Lower leg skin (tissue), 4 donors: ENCODE measurements around the gene APC. TPM values are rescaled to one million over a fixed set of nuclear protein-coding genes. Genes with fewer than 3 reads are reported as not detected.

Source experiments
- DNase-seq, 2 donors: peaks; one replicate each; pipeline ENCODE4 v3.0.0-alpha.2; 2019; ENCODE audit warnings: low spot score in 2 of 2
- H3K4me3 ChIP-seq: fragments of 200-600 bp; sonication (generic); 2 replicates; pipeline ENCODE4 v1.5.1; 2017; ENCODE audit warnings: mild to moderate bottlenecking, low read depth; ENCODE audit not compliant: poor library complexity, severe bottlenecking
- CTCF ChIP-seq, 3 donors: fragments of 450-650 bp; IDR thresholded peaks; one replicate each; pipeline ENCODE4 v1.5.1; 2016; ENCODE audit warnings: antibody characterized with exemption in 3 of 3, mild to moderate bottlenecking in 3 of 3, moderate library complexity in 2 of 3
- POLR2A ChIP-seq, 2 donors: fragments of 450-650 bp; IDR thresholded peaks; one replicate each; pipeline ENCODE4 v1.6.1; 2016 to 2017; ENCODE audit warnings: antibody characterized with exemption in 2 of 2, mild to moderate bottlenecking in 1 of 2, moderate library complexity in 1 of 2
- WGBS, 2 donors: methylation state at CpG; one replicate each; pipeline ENCODE4 v1.1.5; 2018; 5-methylcytosine and 5-hydroxymethylcytosine counted together
- intact Hi-C: fragments of 100-400 bp; cut with DNase I; formaldehyde crosslinking; loops from one replicate; pipeline ENCODE4 v1.15.0; 2023; ENCODE audit warnings: low total_unique reads
- total RNA-seq, 4 donors: library from RNA; depleted of rRNA; stranded (reverse); fragments of >200 nt; gene quantifications; one replicate each; pipeline ENCODE4 v1.1.0, GENCODE V29; 2016

APC gene
- total RNA-seq, 4 donors from 2014 or later: 52.6 to 82.8 (median 61.9) TPM

- intact Hi-C loops: loop anchor here (5.0 kb wide), 1 partner anchor 203 kb away; no protein-coding TSS in a partner anchor
- TF ChIP-seq CTCF (IDR thresholded peaks at IDR 0.05) (no peak), POLR2A (IDR thresholded peaks at IDR 0.05) (no peak)
- WGBS, 2 donors: 92 to 98% methylated on average over 2 of the region's 2 CpGs
- DNase-seq: no peak
- H3K4me3 ChIP-seq: no peak overlapping the region
Measured at GRCh38 chr5:112755703-112756102, 18.0 kb downstream of the APC start.

GRCh38 chr5:112757468-112758208 lies 20.0 kb downstream of the APC start:
- WGBS, 2 donors: 40% methylated on average over 3 of the region's 3 CpGs
- TF ChIP-seq CTCF (IDR thresholded peaks at IDR 0.05): peak in 1 of 3 donors; percentile 48
- no peak for TF ChIP-seq POLR2A (IDR thresholded peaks at IDR 0.05)
- no peak for DNase-seq
- H3K4me3 ChIP-seq: no peak overlapping the region
- intact Hi-C loops: loop anchor here (5.0 kb wide), 1 partner anchor 205 kb away; no protein-coding TSS in a partner anchor

GRCh38 chr5:112758676-112759075 lies 21.0 kb downstream of the APC start:
- intact Hi-C loops: loop anchor here (5.0 kb wide), 1 partner anchor 206 kb away; no protein-coding TSS in a partner anchor
- 88% methylated on average over 7 of the region's 7 CpGs for WGBS, 2 donors
- no peak overlapping the region for H3K4me3 ChIP-seq
- no peak for TF ChIP-seq POLR2A (IDR thresholded peaks at IDR 0.05)
- no peak for TF ChIP-seq CTCF (IDR thresholded peaks at IDR 0.05)
- no peak for DNase-seq

GRCh38 chr5:112762113-112762810 lies 24.6 kb downstream of the APC start:
- TF ChIP-seq CTCF (IDR thresholded peaks at IDR 0.05) (no peak), POLR2A (IDR thresholded peaks at IDR 0.05) (no peak)
- no peak for DNase-seq
- H3K4me3 ChIP-seq: no peak overlapping the region
- WGBS, 2 donors: 44 to 54% methylated on average over 1 of the region's 1 CpG
- intact Hi-C loops: no loop called here

GRCh38 chr5:112763165-112763564 lies 25.5 kb downstream of the APC start:
- 95 to 97% methylated on average over 1 of the region's 1 CpG for WGBS, 2 donors
- intact Hi-C loops: no loop called here
- H3K4me3 ChIP-seq: no peak overlapping the region
- DNase-seq: no peak
- no peak for TF ChIP-seq POLR2A (IDR thresholded peaks at IDR 0.05)
- TF ChIP-seq CTCF (IDR thresholded peaks at IDR 0.05): no peak
